Adipocyte (in vitro differentiated cells): ENCODE measurements around the gene ZC3H4.

ENCODE experiments used
- DNase-seq: peaks from one replicate; pipeline ENCODE4 v3.0.0-alpha.2; 2015; ENCODE audit warnings: low read depth
- H3K27me3 ChIP-seq: replicated peaks from 2 replicates; pipeline ENCODE4 v1.7.0; 2013; ENCODE audit warnings: mild to moderate bottlenecking, low read length, moderate library complexity; ENCODE audit not compliant: control insufficient read depth, insufficient read depth
- H3K36me3 ChIP-seq: 2 replicates; pipeline ENCODE4 v1.7.0; 2013; ENCODE audit warnings: low read length, mild to moderate bottlenecking, moderate library complexity; ENCODE audit not compliant: control insufficient read depth, insufficient read depth, severe bottlenecking
- H3K4me1 ChIP-seq: 2 replicates; pipeline ENCODE4 v1.7.0; 2013; ENCODE audit warnings: mild to moderate bottlenecking, low read length, moderate library complexity; ENCODE audit not compliant: control insufficient read depth, insufficient read depth
- H3K4me3 ChIP-seq: 2 replicates; pipeline ENCODE4 v1.7.0; 2013; ENCODE audit warnings: mild to moderate bottlenecking, low read length, moderate library complexity
- H3K9ac ChIP-seq: 2 replicates; pipeline ENCODE4 v1.7.0; 2013; ENCODE audit warnings: mild to moderate bottlenecking, low read length, moderate library complexity
- H3K9me3 ChIP-seq: 2 replicates; pipeline ENCODE4 v1.7.0; 2013; ENCODE audit warnings: mild to moderate bottlenecking, low read length, moderate library complexity; ENCODE audit not compliant: control insufficient read depth

Gene ZC3H4

GRCh38 chr19:47132194-47132852, 18.7 kb upstream of the ZC3H4 start:
- DNase-seq, result no peak
- H3K27me3 ChIP-seq, result no peaks in the 10 kb centered on the region
- peak overlapping the region; percentile 98 for H3K9ac ChIP-seq
- H3K4me3 ChIP-seq, result peak overlapping the region; percentile 99
- peaks cover 18% of the 10 kb centered on the region for H3K4me1 ChIP-seq
- no peaks in the 10 kb centered on the region for H3K9me3 ChIP-seq
- no peaks in the 10 kb centered on the region for H3K36me3 ChIP-seq

- Histone ChIP-seq H3K4me1 (peaks cover 21% of the 10 kb centered on the region), H3K27me3 (no peaks in the 10 kb centered on the region), H3K36me3 (no peaks in the 10 kb centered on the region), H3K9me3 (no peaks in the 10 kb centered on the region), H3K9ac (peak within 1 kb of the TSS; percentile 98), H3K4me3 (peak within 1 kb of the TSS; percentile 99)
- peak; percentile 99 for DNase-seq
These were observed 17.1 kb upstream of the ZC3H4 start, which contains the start of gene SAE1 for GRCh38 chr19:47130589-47131227. TSS of gene SAE1 (plus strand) at chr19:47130835. CDS start at chr19:47130931, 96 bp downstream.

- no peak for DNase-seq
- peak overlapping the region; percentile 99 for H3K4me3 ChIP-seq
- H3K9me3 ChIP-seq, result no peaks in the 10 kb centered on the region
- H3K36me3 ChIP-seq, result no peaks in the 10 kb centered on the region
- peaks cover 24% of the 10 kb centered on the region for H3K4me1 ChIP-seq
- H3K27me3 ChIP-seq, result no peaks in the 10 kb centered on the region
- peak overlapping the region; percentile 46 for H3K9ac ChIP-seq
These were observed 16.6 kb upstream of the ZC3H4 start for GRCh38 chr19:47130120-47130588.

GRCh38 chr19:47129579-47129978, 16.0 kb upstream of the ZC3H4 start:
- Histone ChIP-seq H3K9ac (no peak overlapping the region), H3K9me3 (no peaks in the 10 kb centered on the region), H3K36me3 (no peaks in the 10 kb centered on the region), H3K27me3 (no peaks in the 10 kb centered on the region), H3K4me1 (peaks cover 23% of the 10 kb centered on the region), H3K4me3 (no peak overlapping the region)
- DNase-seq, result no peak

- Histone ChIP-seq H3K36me3 (no peaks in the 10 kb centered on the region), H3K9ac (peak overlapping the region; percentile 58)
These were observed 12.0 kb upstream of the ZC3H4 start for GRCh38 chr19:47125669-47125938.

GRCh38 chr19:47124937-47125668, 11.5 kb upstream of the ZC3H4 start:
- Histone ChIP-seq H3K4me1 (peaks cover 23% of the 10 kb centered on the region), H3K9me3 (no peaks in the 10 kb centered on the region), H3K4me3 (peak overlapping the region; percentile 5), H3K9ac (peak overlapping the region; percentile 58), H3K36me3 (no peaks in the 10 kb centered on the region), H3K27me3 (no peaks in the 10 kb centered on the region)
- peak; percentile 93 for DNase-seq

More at GRCh38 chr19:47125669-47125938, 12.0 kb upstream of the ZC3H4 start:
- Histone ChIP-seq H3K4me1 (peaks cover 18% of the 10 kb centered on the region), H3K4me3 (no peak overlapping the region), H3K9me3 (no peaks in the 10 kb centered on the region), H3K27me3 (no peaks in the 10 kb centered on the region)
- DNase-seq, result peak; percentile 24

- no peak overlapping the region for H3K9ac ChIP-seq
- DNase-seq, result no peak
- H3K9me3 ChIP-seq, result no peaks in the 10 kb centered on the region
- H3K27me3 ChIP-seq, result no peaks in the 10 kb centered on the region
- no peaks in the 10 kb centered on the region for H3K36me3 ChIP-seq
- H3K4me1 ChIP-seq, result peaks cover 24% of the 10 kb centered on the region
- H3K4me3 ChIP-seq, result no peak overlapping the region
These were observed 9.8 kb upstream of the ZC3H4 start for GRCh38 chr19:47123406-47123805.

- Histone ChIP-seq H3K9ac (no peak overlapping the region), H3K36me3 (no peaks in the 10 kb centered on the region), H3K9me3 (no peaks in the 10 kb centered on the region), H3K4me3 (no peak overlapping the region), H3K27me3 (no peaks in the 10 kb centered on the region), H3K4me1 (peaks cover 24% of the 10 kb centered on the region)
- DNase-seq, result peak; percentile 78
These were observed 9.1 kb upstream of the ZC3H4 start for GRCh38 chr19:47122359-47123335.

GRCh38 chr19:47120470-47121067, 7.0 kb upstream of the ZC3H4 start:
- no peaks in the 10 kb centered on the region for H3K36me3 ChIP-seq
- DNase-seq, result no peak
- no peak overlapping the region for H3K4me3 ChIP-seq
- peaks cover 19% of the 10 kb centered on the region for H3K4me1 ChIP-seq
- H3K9ac ChIP-seq, result no peak overlapping the region
- H3K27me3 ChIP-seq, result no peaks in the 10 kb centered on the region
- H3K9me3 ChIP-seq, result no peaks in the 10 kb centered on the region

- Histone ChIP-seq H3K9ac (peak overlapping the region; percentile 100), H3K4me3 (peak overlapping the region; percentile 86), H3K36me3 (no peaks in the 10 kb centered on the region), H3K27me3 (no peaks in the 10 kb centered on the region), H3K4me1 (peaks cover 20% of the 10 kb centered on the region), H3K9me3 (no peaks in the 10 kb centered on the region)
- DNase-seq, result no peak
These were observed 475 bp upstream of the ZC3H4 start for GRCh38 chr19:47113850-47114651.
